Measurements from ENCODE around the gene ADAMTS9. TPM values are rescaled to one million over a fixed set of nuclear protein-coding genes. Genes with fewer than 3 reads are reported as not detected.

ADAMTS9 gene, protein sequence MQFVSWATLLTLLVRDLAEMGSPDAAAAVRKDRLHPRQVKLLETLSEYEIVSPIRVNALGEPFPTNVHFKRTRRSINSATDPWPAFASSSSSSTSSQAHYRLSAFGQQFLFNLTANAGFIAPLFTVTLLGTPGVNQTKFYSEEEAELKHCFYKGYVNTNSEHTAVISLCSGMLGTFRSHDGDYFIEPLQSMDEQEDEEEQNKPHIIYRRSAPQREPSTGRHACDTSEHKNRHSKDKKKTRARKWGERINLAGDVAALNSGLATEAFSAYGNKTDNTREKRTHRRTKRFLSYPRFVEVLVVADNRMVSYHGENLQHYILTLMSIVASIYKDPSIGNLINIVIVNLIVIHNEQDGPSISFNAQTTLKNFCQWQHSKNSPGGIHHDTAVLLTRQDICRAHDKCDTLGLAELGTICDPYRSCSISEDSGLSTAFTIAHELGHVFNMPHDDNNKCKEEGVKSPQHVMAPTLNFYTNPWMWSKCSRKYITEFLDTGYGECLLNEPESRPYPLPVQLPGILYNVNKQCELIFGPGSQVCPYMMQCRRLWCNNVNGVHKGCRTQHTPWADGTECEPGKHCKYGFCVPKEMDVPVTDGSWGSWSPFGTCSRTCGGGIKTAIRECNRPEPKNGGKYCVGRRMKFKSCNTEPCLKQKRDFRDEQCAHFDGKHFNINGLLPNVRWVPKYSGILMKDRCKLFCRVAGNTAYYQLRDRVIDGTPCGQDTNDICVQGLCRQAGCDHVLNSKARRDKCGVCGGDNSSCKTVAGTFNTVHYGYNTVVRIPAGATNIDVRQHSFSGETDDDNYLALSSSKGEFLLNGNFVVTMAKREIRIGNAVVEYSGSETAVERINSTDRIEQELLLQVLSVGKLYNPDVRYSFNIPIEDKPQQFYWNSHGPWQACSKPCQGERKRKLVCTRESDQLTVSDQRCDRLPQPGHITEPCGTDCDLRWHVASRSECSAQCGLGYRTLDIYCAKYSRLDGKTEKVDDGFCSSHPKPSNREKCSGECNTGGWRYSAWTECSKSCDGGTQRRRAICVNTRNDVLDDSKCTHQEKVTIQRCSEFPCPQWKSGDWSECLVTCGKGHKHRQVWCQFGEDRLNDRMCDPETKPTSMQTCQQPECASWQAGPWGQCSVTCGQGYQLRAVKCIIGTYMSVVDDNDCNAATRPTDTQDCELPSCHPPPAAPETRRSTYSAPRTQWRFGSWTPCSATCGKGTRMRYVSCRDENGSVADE (N-terminal part only)
- total RNA-seq (2022; extraction: Qiagen RNA extraction; ENCODE audit: low read depth), result 0.71 to 0.90 TPM (median 0.82 TPM) in 5 replicates

GRCh38 chr3:64687781-64688604 is at the start of gene ADAMTS9:
Gene ADAMTS9, minus strand, starts transcription at chr3:64688000. Its CDS starts 343 bp downstream, at chr3:64687657.

